NB4 (cell line): ENCODE data around the gene KDM4C.

Experiments used
- DNase-seq: peaks from one replicate; pipeline ENCODE4 v3.0.0; 2010; ENCODE audit warnings: low read depth
- H3K4me3 ChIP-seq: one replicate; pipeline ENCODE4 v1.5.1; 2011; ENCODE audit warnings: mild to moderate bottlenecking, low read depth, low read length, moderate library complexity
- MYC ChIP-seq: IDR thresholded peaks from 2 replicates; pipeline ENCODE4 v1.6.1; 2011; ENCODE audit warnings: low read depth, low read length
- POLR2A ChIP-seq: IDR thresholded peaks from 2 replicates; pipeline ENCODE4 v1.6.1; 2011; ENCODE audit warnings: mild to moderate bottlenecking; ENCODE audit not compliant: insufficient read length; ENCODE audit errors: extremely low read depth
- TF ChIP-seq, protein P1 (sequence below): IDR thresholded peaks from one replicate; pipeline ENCODE4 v1.5.1; 2012; ENCODE audit warnings: low read depth, low read length
- TF ChIP-seq, protein P2 (sequence below): IDR thresholded peaks from 2 replicates; pipeline ENCODE4 v1.6.1; 2011; ENCODE audit warnings: low read depth, low read length

KDM4C gene

DNA sequence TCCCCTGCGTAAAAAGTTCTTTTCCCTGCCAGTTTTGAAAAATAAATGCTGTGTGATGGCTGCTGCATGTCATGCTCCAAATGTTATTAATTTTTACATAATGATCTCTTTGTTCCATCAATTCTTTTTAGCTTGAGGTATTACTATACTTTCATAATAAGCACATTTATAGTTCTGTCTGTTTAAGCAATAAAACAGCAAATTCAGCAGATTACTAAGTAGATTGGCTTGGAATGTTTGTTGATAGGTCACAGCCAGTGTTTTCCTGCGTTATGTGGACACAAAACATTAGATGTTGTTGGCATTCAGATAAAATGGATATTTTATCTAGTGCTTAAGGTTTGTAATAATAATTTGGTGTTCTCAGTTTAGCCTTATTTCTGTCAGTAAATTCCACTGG is 242.0 kb downstream of the KDM4C start:
- H3K4me3 ChIP-seq = no peak overlapping the region
- TF ChIP-seq POLR2A (no peak), MYC (no peak)
- TF ChIP-seq, protein P1, sequence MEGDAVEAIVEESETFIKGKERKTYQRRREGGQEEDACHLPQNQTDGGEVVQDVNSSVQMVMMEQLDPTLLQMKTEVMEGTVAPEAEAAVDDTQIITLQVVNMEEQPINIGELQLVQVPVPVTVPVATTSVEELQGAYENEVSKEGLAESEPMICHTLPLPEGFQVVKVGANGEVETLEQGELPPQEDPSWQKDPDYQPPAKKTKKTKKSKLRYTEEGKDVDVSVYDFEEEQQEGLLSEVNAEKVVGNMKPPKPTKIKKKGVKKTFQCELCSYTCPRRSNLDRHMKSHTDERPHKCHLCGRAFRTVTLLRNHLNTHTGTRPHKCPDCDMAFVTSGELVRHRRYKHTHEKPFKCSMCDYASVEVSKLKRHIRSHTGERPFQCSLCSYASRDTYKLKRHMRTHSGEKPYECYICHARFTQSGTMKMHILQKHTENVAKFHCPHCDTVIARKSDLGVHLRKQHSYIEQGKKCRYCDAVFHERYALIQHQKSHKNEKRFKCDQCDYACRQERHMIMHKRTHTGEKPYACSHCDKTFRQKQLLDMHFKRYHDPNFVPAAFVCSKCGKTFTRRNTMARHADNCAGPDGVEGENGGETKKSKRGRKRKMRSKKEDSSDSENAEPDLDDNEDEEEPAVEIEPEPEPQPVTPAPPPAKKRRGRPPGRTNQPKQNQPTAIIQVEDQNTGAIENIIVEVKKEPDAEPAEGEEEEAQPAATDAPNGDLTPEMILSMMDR = no peak
- TF ChIP-seq, protein P2, sequence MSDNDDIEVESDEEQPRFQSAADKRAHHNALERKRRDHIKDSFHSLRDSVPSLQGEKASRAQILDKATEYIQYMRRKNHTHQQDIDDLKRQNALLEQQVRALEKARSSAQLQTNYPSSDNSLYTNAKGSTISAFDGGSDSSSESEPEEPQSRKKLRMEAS = no peak
- DNase-seq = no peak

DNA sequence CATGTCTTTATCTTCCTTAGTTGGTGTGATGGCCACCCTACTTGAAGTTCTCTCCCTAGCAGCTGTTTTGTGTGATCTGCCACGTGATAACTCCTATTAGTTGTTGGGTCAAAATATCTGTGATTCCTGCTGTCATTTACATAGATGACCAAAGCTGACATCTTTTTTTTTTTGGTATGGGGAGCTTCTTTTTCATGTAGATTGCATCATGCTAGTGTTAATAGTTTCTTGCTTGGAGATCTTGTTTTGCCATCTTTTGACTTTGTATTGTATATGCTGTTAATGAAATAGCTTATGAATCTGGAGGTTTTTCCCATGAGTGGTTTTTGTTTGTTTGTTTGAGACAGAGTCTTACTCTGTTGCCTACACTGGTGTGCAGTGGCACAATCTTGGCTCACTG is 243.8 kb downstream of the KDM4C start:
- DNase-seq = no peak
- TF ChIP-seq POLR2A (no peak), MYC (no peak)
- TF ChIP-seq, protein P1 = no peak
- TF ChIP-seq, protein P2 = no peak

DNA sequence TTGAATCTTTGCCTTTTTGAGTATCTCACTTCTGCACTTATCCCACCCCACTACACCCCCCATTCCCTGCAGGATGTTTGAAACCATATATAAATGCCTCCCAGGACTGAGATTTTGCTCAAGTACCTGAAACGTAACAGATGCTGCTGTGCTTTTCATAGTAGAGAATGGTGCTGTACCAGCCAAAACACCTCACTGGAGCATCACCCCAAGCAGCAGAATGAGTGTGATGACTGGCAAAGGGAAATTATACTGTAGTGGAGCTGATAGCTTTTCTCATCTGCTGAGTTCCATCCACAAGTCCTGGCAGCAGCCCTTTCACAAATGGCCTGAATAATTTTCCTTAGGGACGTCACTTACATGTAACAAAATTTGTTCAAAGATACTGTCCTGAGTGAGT is 246.1 kb downstream of the KDM4C start:
- TF ChIP-seq MYC (no peak), POLR2A (no peak)
- TF ChIP-seq, protein P2 = no peak
- TF ChIP-seq, protein P1 = no peak
- H3K4me3 ChIP-seq = no peak overlapping the region
- no peak for DNase-seq

More for the DNA sequence above, 243.8 kb downstream of the KDM4C start:
- no peak overlapping the region for H3K4me3 ChIP-seq

DNA sequence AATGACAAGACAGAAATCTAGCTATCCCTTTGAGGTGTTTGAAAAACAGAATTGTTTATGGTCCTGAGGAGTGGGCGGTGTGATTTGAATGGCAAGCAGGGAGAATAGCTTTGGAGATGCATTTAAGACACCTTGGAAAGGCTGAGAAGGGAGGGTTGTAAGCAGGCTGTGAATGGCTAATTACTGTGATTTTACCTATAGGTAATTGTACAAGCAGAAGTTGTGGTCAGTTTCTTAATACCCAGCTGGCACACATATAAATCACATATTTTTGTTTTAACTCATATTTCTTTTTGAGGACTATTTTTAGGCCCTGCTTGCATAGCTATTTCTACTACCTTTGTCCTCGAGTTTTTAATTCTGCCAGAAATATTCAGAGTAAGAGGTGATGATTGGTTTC is 248.6 kb downstream of the KDM4C start:
- no peak for DNase-seq
- H3K4me3 ChIP-seq = no peak overlapping the region
- TF ChIP-seq, protein P2 = no peak
- TF ChIP-seq, protein P1 = no peak
- TF ChIP-seq MYC (no peak), POLR2A (no peak)

DNA sequence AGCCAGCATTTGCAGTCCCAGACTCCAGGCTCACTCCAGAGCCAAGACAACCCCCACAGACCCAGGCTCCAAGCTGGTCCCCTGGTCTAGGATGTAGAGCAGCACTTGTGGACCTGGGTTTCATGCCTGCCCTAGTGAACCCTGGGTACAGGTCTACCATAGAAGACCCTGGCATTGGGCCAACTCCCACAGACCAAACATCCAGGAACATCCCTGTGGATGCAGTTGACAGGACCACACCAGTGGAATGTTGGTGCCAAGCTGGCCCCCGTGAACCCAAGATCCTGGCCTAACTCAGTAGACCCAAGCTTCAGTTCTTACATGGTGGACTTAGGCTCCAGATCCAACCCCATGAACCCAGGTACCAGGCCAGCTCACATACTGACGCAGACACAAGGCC is 250.6 kb downstream of the KDM4C start:
- no peak overlapping the region for H3K4me3 ChIP-seq
- TF ChIP-seq, protein P2 = no peak
- no peak for TF ChIP-seq MYC
- no peak for DNase-seq

DNA sequence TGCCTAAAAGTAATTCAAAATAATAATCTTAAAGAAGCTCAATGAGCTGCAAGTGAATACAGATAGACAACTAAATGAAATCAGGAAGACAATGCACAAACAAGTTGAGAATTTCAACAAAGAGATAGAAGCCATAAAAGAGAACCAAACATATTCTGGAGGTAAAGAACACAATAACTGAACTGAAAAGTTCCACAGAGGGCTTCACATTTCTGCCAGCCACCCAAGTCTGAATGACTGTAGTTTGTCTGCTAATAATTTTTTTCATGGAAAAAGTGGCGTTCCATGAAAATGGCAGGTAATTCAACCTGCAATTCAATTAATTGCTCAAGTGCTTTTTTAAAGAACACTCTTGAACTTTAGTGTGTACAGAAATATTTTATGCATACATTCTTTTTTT is 251.3 kb downstream of the KDM4C start:
- H3K4me3 ChIP-seq = no peak overlapping the region
- TF ChIP-seq, protein P2 = no peak
- TF ChIP-seq, protein P1 = no peak
- TF ChIP-seq POLR2A (no peak), MYC (no peak)
- no peak for DNase-seq
